HepG2 (cell line): ENCODE results near the gene KCNJ6. TPM values are rescaled to one million over a fixed set of nuclear protein-coding genes. Genes with fewer than 3 reads are reported as not detected.

Experiments
- ATAC-seq: fragments of 200-7000 bp; cut with Tn5 transposase; 3 replicates; pipeline ENCODE4 v1.9.1; 2020; ENCODE audit warnings: mild to moderate bottlenecking, moderate library complexity
- Bru-seq: library from RNA; stranded (reverse); fragments of 400-500 nt; gene quantifications from one replicate; lab custom pipeline; 2021; lab: Mats Ljungman, UMichigan
- BruChase-seq, 2 experiments: library from RNA; stranded (reverse); fragments of 400-500 nt; gene quantifications; one replicate each; lab custom pipeline; 2021; lab: Mats Ljungman, UMichigan
- BruUV-seq: library from RNA; stranded (reverse); fragments of 400-500 nt; replicated peaks from 2 replicates; lab custom pipeline; 2021; lab: Mats Ljungman, UMichigan
- CTCF ChIA-PET: fragments of 300-600 bp; formaldehyde crosslinking; extraction: SDS; loops from one replicate; lab custom pipeline; 2021; ENCODE audit warnings: low total read pairs, inconsistent platforms, low intra/inter-chr PET ratio; lab: Yijun Ruan, JAX
- POLR2A ChIA-PET: fragments of 350-600 bp; sonication (Branson Sonifier 250); formaldehyde crosslinking; loops from one replicate; lab custom pipeline; 2020; ENCODE audit warnings: antibody characterized with exemption, inconsistent platforms; lab: Yijun Ruan, JAX
- DNase-seq: peaks from one replicate; pipeline ENCODE4 v3.0.0-alpha.2; 2015; ENCODE audit warnings: low spot score
- FAIRE-seq: peaks from 3 replicates; lab custom pipeline; 2011; peaks lifted over from hg19 to GRCh38; lab: Jason Lieb, UNC
- H2AFZ ChIP-seq: one replicate; pipeline ENCODE4 v1.6.1; 2011; ENCODE audit warnings: low read length, inconsistent platforms
- H3K27ac ChIP-seq: fragments of 300-600 bp; 3 replicates; pipeline ENCODE4 v1.8.0; 2011; ENCODE audit warnings: mixed run types, mild to moderate bottlenecking, mixed read lengths, low read length, inconsistent platforms; ENCODE audit not compliant: insufficient read depth; ENCODE audit errors: extremely low read length
- H3K27me3 ChIP-seq, 2 experiments: fragments of 200-600 bp in 1 of 2; 2 replicates in 1 of 2; 3 replicates in 1 of 2; pipeline versions ENCODE4 v1.6.0 to v1.8.0; 2011; ENCODE audit warnings: low read length in 2 of 2, mild to moderate bottlenecking in 2 of 2, moderate library complexity in 2 of 2, inconsistent platforms in 1 of 2; ENCODE audit not compliant: insufficient read depth in 2 of 2, control insufficient read depth in 1 of 2
- H3K36me3 ChIP-seq, 2 experiments: fragments of 200-600 bp in 1 of 2; replicated peaks in 1 of 2; 2 replicates in 1 of 2; 3 replicates in 1 of 2; pipeline versions ENCODE4 v1.5.1 to v1.8.0; 2011; ENCODE audit warnings: low read length in 2 of 2, inconsistent platforms in 1 of 2; ENCODE audit not compliant: insufficient read depth in 2 of 2, control insufficient read depth in 1 of 2
- H3K4me1 ChIP-seq: 2 replicates; pipeline ENCODE4 v1.5.1; 2012; ENCODE audit warnings: low read length, inconsistent platforms; ENCODE audit not compliant: insufficient read depth
- H3K4me2 ChIP-seq: 2 replicates; pipeline ENCODE4 v1.6.0; 2011; ENCODE audit warnings: low read depth, low read length, inconsistent platforms
- H3K4me3 ChIP-seq, 3 experiments: fragments of 200-600 bp in 1 of 3; sonication (generic), shearing (Covaris generic) in 1 of 3; replicated peaks in 1 of 3; 2 replicates each; pipeline ENCODE4 v1.5.1; 2011 to 2016; ENCODE audit warnings: low read length in 3 of 3, inconsistent platforms in 2 of 3, low read depth in 2 of 3, mild to moderate bottlenecking in 2 of 3, control low read depth in 1 of 3, mixed read lengths in 1 of 3; ENCODE audit not compliant: insufficient read depth in 1 of 3
- H3K79me2 ChIP-seq: one replicate; pipeline ENCODE4 v1.6.1; 2011; ENCODE audit warnings: low read length, inconsistent platforms; ENCODE audit not compliant: insufficient read depth
- H3K9ac ChIP-seq: 2 replicates; pipeline ENCODE4 v1.6.0; 2011; ENCODE audit warnings: mild to moderate bottlenecking, low read depth, low read length, inconsistent platforms; ENCODE audit not compliant: insufficient read depth
- H3K9me3 ChIP-seq: 2 replicates; pipeline ENCODE4 v1.5.1; 2012; ENCODE audit warnings: mild to moderate bottlenecking, low read length
- H4K20me1 ChIP-seq: 2 replicates; pipeline ENCODE4 v1.6.0; 2011; ENCODE audit warnings: inconsistent platforms, mild to moderate bottlenecking, low read length, moderate library complexity; ENCODE audit not compliant: insufficient read depth
- GABPB1 ChIP-seq: IDR thresholded peaks from 2 replicates; pipeline ENCODE4 v1.6.1; 2016; ENCODE audit warnings: mild to moderate bottlenecking, missing genetic modification reagents, moderate library complexity, missing compliant biosample characterization
- KLF9 ChIP-seq: IDR thresholded peaks from 2 replicates; pipeline ENCODE4 v1.6.1; 2016; ENCODE audit warnings: low read depth
- RBM22 ChIP-seq: fragments of 200-400 bp; formaldehyde crosslinking; optimal IDR thresholded peaks from 2 replicates; pipeline ENCODE3; 2017; ENCODE audit warnings: mild to moderate bottlenecking, low read length, moderate library complexity
- REPIN1 ChIP-seq: sonication (generic); formaldehyde crosslinking; IDR thresholded peaks from 2 replicates; pipeline ENCODE4 v1.8.0; 2022; ENCODE audit warnings: missing genetic modification reagents, low read depth, mild to moderate bottlenecking, borderline replicate concordance
- RFX1 ChIP-seq: fragments of 450-650 bp; IDR thresholded peaks from 2 replicates; pipeline ENCODE4 v1.6.1; 2017
- SAFB2 ChIP-seq: sonication (generic); formaldehyde crosslinking; IDR thresholded peaks from 2 replicates; pipeline ENCODE4 v1.5.1; 2020; ENCODE audit warnings: missing genetic modification reagents, low read depth, mild to moderate bottlenecking, borderline replicate concordance
- SCMH1 ChIP-seq: sonication (generic); formaldehyde crosslinking; IDR thresholded peaks from 2 replicates; pipeline ENCODE4 v1.9.0; 2021; ENCODE audit warnings: missing genetic modification reagents, mild to moderate bottlenecking, borderline replicate concordance
- STAG1 ChIP-seq: sonication (generic); formaldehyde crosslinking; IDR thresholded peaks from 2 replicates; pipeline ENCODE4 v1.4.0; 2020; ENCODE audit warnings: missing genetic modification reagents
- ZNF570 ChIP-seq: sonication (generic); formaldehyde crosslinking; IDR thresholded peaks from 2 replicates; pipeline ENCODE4 v1.4.0; 2020; ENCODE audit warnings: mild to moderate bottlenecking, missing genetic modification reagents, borderline replicate concordance
- ZNF616 ChIP-seq: sonication (generic); formaldehyde crosslinking; IDR thresholded peaks from 2 replicates; pipeline ENCODE4 v1.5.0; 2020; ENCODE audit warnings: low read depth, mild to moderate bottlenecking, missing genetic modification reagents
- WGBS: methylation state at CpG from one replicate; pipeline ENCODE4 v1.1.6; 2017; ENCODE audit warnings: low lambda C conversion rate; 5-methylcytosine and 5-hydroxymethylcytosine counted together
- in situ Hi-C: cut with HindIII; loops from 2 replicates; pipeline ENCODE4 v1.10.0; 2017; ENCODE audit warnings: low pct_unique_long_range_greater_than_20kb; ENCODE audit not compliant: extremely low pct_ligation_motif_present
- intact Hi-C: fragments of 100-400 bp; cut with micrococcal nuclease; formaldehyde crosslinking; loops from one replicate; pipeline ENCODE4 v1.10.0; 2022; ENCODE audit not compliant: unreplicated experiment
- long read RNA-seq, 2 experiments: library from RNA in 1 of 2; library from polyadenylated mRNA in 1 of 2; stranded (forward) in 1 of 2; unstranded in 1 of 2; transcript quantifications; one replicate each; pipeline ENCODE4 v2.0.0, GENCODE V29; 2019 to 2022
- polyA minus RNA-seq, 3 experiments: library from RNA; depleted of rRNA, polyadenylated mRNA; stranded (reverse); fragments of >200 nt; gene quantifications; 2 replicates each; pipeline ENCODE4 v1.2.3, GENCODE V29; 2011; ENCODE audit warnings: low replicate concordance in 1 of 3
- polyA plus RNA-seq, 8 experiments: library from polyadenylated mRNA; depleted of rRNA in 3 of 8; stranded (reverse) in 7 of 8; unstranded in 1 of 8; fragments of >200 nt; fragmentation: Illumina TruSeq in 4 of 8; extraction: Trizol in 4 of 8; gene quantifications; 2 replicates each; pipeline versions ENCODE4 v1.2.1 to v1.2.3, GENCODE V29; 2011 to 2016; ENCODE audit warnings: low read depth in 4 of 8, missing spikeins in 1 of 8, mixed read lengths in 1 of 8; ENCODE audit not compliant: insufficient read depth in 1 of 8
- total RNA-seq, 5 experiments: library from RNA; depleted of rRNA; stranded (reverse); fragments of >200 nt; fragmentation: Illumina TruSeq; extraction: Trizol; gene quantifications; 2 replicates each; pipeline ENCODE4 v1.2.3, GENCODE V29; 2016; ENCODE audit warnings: low read depth in 1 of 5
- TF ChIP-seq, protein P1 (sequence below): sonication (generic); formaldehyde crosslinking; IDR thresholded peaks from 2 replicates; pipeline ENCODE4 v1.4.0; 2020; ENCODE audit warnings: missing genetic modification reagents
- TF ChIP-seq, protein P2 (sequence below): sonication (generic); formaldehyde crosslinking; IDR thresholded peaks from 2 replicates; pipeline ENCODE4 v1.5.1; 2020; ENCODE audit warnings: mild to moderate bottlenecking, missing genetic modification reagents, borderline replicate concordance
- TF ChIP-seq, protein P3 (sequence below): sonication (generic); formaldehyde crosslinking; IDR thresholded peaks from 2 replicates; pipeline ENCODE4 v1.5.0; 2020; ENCODE audit warnings: mild to moderate bottlenecking, missing genetic modification reagents, moderate library complexity

The KCNJ6 gene, protein sequence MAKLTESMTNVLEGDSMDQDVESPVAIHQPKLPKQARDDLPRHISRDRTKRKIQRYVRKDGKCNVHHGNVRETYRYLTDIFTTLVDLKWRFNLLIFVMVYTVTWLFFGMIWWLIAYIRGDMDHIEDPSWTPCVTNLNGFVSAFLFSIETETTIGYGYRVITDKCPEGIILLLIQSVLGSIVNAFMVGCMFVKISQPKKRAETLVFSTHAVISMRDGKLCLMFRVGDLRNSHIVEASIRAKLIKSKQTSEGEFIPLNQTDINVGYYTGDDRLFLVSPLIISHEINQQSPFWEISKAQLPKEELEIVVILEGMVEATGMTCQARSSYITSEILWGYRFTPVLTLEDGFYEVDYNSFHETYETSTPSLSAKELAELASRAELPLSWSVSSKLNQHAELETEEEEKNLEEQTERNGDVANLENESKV
- total RNA-seq (2016; rRNA removed; fragmentation: Illumina TruSeq; extraction: Trizol) (not detected in 2 replicates), polyA plus RNA-seq (2011; rRNA removed) (not detected in 2 replicates), polyA minus RNA-seq (2011; rRNA and poly(A)+ RNA removed; ENCODE audit: low replicate concordance) (not detected in 2 replicates), Bru-seq, nascent RNA (percentile 0 among the genes with signal in this experiment), BruChase-seq, experiment 1, labeled RNA remaining after a 6-hour chase (not detected), BruChase-seq, experiment 2, labeled RNA remaining after a 2-hour chase (not detected)
- not detected in 2 replicates for total RNA-seq (2016; cell fraction: cytosol; rRNA removed; fragmentation: Illumina TruSeq; extraction: Trizol; ENCODE audit: low read depth)
- not detected in 2 replicates for total RNA-seq (2016; cell fraction: insoluble cytoplasmic fraction; rRNA removed; fragmentation: Illumina TruSeq; extraction: Trizol)
- not detected in 2 replicates for total RNA-seq (2016; cell fraction: membrane; rRNA removed; fragmentation: Illumina TruSeq; extraction: Trizol)
- total RNA-seq (2016; cell fraction: nucleus; rRNA removed; fragmentation: Illumina TruSeq; extraction: Trizol), result not detected in 2 replicates
- polyA plus RNA-seq (2011; cell fraction: cytosol; rRNA removed), result not detected in 2 replicates
- polyA plus RNA-seq (2011; cell fraction: nucleus; rRNA removed), result not detected in 2 replicates
- not detected in 2 replicates for polyA plus RNA-seq (2012)
- not detected in 2 replicates for polyA plus RNA-seq (2016; cell fraction: cytosol; fragmentation: Illumina TruSeq; extraction: Trizol; ENCODE audit: low read depth)
- not detected in 2 replicates for polyA plus RNA-seq (2016; cell fraction: insoluble cytoplasmic fraction; fragmentation: Illumina TruSeq; extraction: Trizol; ENCODE audit: low read depth)
- polyA plus RNA-seq (2016; cell fraction: membrane; fragmentation: Illumina TruSeq; extraction: Trizol; ENCODE audit: low read depth), result not detected in 2 replicates
- not detected in 2 replicates for polyA plus RNA-seq (2016; cell fraction: nucleus; fragmentation: Illumina TruSeq; extraction: Trizol; ENCODE audit: insufficient read depth, low read depth)
- not detected in 2 replicates for polyA minus RNA-seq (2011; cell fraction: cytosol; rRNA and poly(A)+ RNA removed)
- not detected in 2 replicates for polyA minus RNA-seq (2011; cell fraction: nucleus; rRNA and poly(A)+ RNA removed)
- long read RNA-seq, experiment 1, result 0 reads
- long read RNA-seq, experiment 2, result 0 reads

DNA sequence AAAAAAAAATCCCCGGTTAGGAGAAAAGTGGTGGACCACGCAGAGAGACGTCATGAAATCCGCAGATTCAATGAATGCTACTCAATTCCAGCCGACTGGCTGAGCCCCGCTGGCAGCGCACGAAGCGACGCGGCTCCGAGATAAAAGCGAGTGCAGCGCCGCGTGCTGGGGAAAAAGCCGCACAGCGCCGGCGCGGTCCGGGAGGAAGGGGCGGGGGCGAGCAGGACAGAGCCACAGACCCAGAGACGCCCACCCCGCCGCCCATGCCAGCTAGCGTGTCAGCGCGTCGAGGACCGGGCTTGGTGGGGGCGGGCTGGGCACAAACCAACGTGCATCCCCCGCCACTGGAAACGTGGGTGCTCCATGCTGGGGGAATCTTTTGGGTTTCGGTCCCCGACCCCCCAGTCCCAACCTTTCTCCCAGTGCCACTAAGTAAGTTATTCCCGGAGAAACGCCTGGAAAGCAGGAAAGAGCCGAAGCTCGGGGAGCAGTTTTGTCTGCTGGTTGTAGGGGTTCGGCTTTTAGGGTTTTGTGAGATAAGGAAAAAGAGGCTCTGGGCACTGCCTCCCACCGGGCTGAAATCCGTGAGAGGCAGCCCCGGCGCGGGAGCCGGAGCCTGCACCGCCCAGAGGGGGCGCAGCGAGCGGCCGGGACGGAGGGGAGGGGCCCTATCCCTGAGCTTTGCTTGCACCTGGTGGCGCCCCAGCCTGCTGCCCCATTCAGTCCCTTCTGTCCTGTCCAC lies at the start of gene KCNJ6:
TSS of gene KCNJ6 (minus strand) at position 148 of the 742 bp plus-strand sequence. CDS start 75,775 bp downstream, outside the sequence.
- intact Hi-C loops, result no loop called here
- peak; percentile 94 for ATAC-seq
- 53% methylated on average over 33 of the region's 56 CpGs for WGBS
- POLR2A ChIA-PET, result no interaction called here
- in situ Hi-C loops, result no loop called here
- no peak for FAIRE-seq
- no peaks in the 10 kb centered on the region for H3K9me3 ChIP-seq
- H2AFZ ChIP-seq, result no peak within 1 kb of the TSS
- H4K20me1 ChIP-seq, result no peaks in the 10 kb centered on the region
- no peaks in the 10 kb centered on the region for H3K79me2 ChIP-seq
- H3K4me2 ChIP-seq, result 0 out of 2 replicates have a peak within 1 kb of the TSS, but pooled peaks have one; percentile 3
- peak within 1 kb of the TSS in 1 of 3 experiments; percentile 23; a peak in 1 of 6 replicates for H3K4me3 ChIP-seq
- H3K4me1 ChIP-seq, result no peaks in the 10 kb centered on the region
- no peak within 1 kb of the TSS for H3K27ac ChIP-seq
- peak; percentile 3 for DNase-seq
- BruUV-seq, result no TSS peak
- peaks cover 0 to 7% of the 10 kb centered on the region in 2 experiments; a peak in 1 of 5 replicates for H3K27me3 ChIP-seq
- no peaks in the 10 kb centered on the region for H3K36me3 ChIP-seq
- H3K9ac ChIP-seq, result no peak within 1 kb of the TSS
- CTCF ChIA-PET, result no interaction called here
- TF ChIP-seq GABPB1 (CRISPR knock-in tag) (peak; percentile 11; the same call in 1 of the 2 replicates), ZNF570 (CRISPR knock-in tag) (no peak), STAG1 (CRISPR knock-in tag) (peak; percentile 30; the same call in 1 of the 2 replicates), RFX1 (no peak), SAFB2 (no peak), RBM22 (no peak), SCMH1 (CRISPR knock-in tag) (no peak), REPIN1 (CRISPR knock-in tag) (no peak), KLF9 (CRISPR knock-in tag) (no peak), ZNF616 (CRISPR knock-in tag) (no peak)
- TF ChIP-seq, protein P1, sequence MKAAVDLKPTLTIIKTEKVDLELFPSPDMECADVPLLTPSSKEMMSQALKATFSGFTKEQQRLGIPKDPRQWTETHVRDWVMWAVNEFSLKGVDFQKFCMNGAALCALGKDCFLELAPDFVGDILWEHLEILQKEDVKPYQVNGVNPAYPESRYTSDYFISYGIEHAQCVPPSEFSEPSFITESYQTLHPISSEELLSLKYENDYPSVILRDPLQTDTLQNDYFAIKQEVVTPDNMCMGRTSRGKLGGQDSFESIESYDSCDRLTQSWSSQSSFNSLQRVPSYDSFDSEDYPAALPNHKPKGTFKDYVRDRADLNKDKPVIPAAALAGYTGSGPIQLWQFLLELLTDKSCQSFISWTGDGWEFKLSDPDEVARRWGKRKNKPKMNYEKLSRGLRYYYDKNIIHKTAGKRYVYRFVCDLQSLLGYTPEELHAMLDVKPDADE (CRISPR knock-in tag), result no peak
- TF ChIP-seq, protein P2, sequence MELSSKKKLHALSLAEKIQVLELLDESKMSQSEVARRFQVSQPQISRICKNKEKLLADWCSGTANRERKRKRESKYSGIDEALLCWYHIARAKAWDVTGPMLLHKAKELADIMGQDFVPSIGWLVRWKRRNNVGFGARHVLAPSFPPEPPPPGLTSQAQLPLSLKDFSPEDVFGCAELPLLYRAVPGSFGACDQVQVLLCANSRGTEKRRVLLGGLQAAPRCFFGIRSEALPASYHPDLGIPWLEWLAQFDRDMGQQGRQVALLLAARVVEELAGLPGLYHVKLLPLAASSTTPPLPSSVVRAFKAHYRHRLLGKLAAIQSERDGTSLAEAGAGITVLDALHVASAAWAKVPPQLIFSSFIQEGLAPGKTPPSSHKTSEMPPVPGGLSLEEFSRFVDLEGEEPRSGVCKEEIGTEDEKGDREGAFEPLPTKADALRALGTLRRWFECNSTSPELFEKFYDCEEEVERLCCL (CRISPR knock-in tag), result no peak
- TF ChIP-seq, protein P3, sequence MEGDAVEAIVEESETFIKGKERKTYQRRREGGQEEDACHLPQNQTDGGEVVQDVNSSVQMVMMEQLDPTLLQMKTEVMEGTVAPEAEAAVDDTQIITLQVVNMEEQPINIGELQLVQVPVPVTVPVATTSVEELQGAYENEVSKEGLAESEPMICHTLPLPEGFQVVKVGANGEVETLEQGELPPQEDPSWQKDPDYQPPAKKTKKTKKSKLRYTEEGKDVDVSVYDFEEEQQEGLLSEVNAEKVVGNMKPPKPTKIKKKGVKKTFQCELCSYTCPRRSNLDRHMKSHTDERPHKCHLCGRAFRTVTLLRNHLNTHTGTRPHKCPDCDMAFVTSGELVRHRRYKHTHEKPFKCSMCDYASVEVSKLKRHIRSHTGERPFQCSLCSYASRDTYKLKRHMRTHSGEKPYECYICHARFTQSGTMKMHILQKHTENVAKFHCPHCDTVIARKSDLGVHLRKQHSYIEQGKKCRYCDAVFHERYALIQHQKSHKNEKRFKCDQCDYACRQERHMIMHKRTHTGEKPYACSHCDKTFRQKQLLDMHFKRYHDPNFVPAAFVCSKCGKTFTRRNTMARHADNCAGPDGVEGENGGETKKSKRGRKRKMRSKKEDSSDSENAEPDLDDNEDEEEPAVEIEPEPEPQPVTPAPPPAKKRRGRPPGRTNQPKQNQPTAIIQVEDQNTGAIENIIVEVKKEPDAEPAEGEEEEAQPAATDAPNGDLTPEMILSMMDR, result peak; percentile 34
